Neural crest cell (in vitro differentiated cells): ENCODE measurements around the gene LARP7. TPM values are rescaled to one million over a fixed set of nuclear protein-coding genes. Genes with fewer than 3 reads are reported as not detected.
A peak's percentile ranks its signal among the peaks of the same experiment; 100 is the strongest.

Experiments used
- DNase-seq: peaks from one replicate; pipeline ENCODE4 v3.0.0; 2021; ENCODE audit warnings: low read depth, mixed read lengths, low spot score
- H3K27ac Mint-ChIP-seq: one replicate; pipeline ENCODE4 v1.8.0; 2021; ENCODE audit warnings: mild to moderate bottlenecking, mixed read lengths; ENCODE audit not compliant: unreplicated experiment
- H3K27me3 Mint-ChIP-seq: 2 replicates; pipeline ENCODE4 v1.8.0; 2021; ENCODE audit warnings: low read depth, mild to moderate bottlenecking, mixed read lengths
- H3K36me3 Mint-ChIP-seq: 2 replicates; pipeline ENCODE4 v1.8.0; 2021; ENCODE audit warnings: low read depth, mild to moderate bottlenecking, mixed read lengths
- H3K4me1 Mint-ChIP-seq: 2 replicates; pipeline ENCODE4 v1.8.0; 2021; ENCODE audit warnings: mixed read lengths
- H3K4me3 Mint-ChIP-seq: one replicate; pipeline ENCODE4 v1.8.0; 2021; ENCODE audit warnings: mild to moderate bottlenecking, mixed read lengths
- H3K9me3 Mint-ChIP-seq: 2 replicates; pipeline ENCODE4 v1.8.0; 2021; ENCODE audit warnings: mixed read lengths
- CTCF ChIP-seq: fragments of 200-600 bp; sonication (generic); conservative IDR thresholded peaks from 2 replicates; pipeline ENCODE4 v1.5.0; 2021; ENCODE audit warnings: antibody characterized with exemption, mild to moderate bottlenecking
- microRNA-seq: library from miRNA; unstranded; fragments of <30 nt; microRNA quantifications from one replicate; pipeline ENCODE4, GENCODE V29; 2020
- total RNA-seq: library from RNA; stranded (reverse); gene quantifications from 2 replicates; pipeline ENCODE4 v1.2.1, GENCODE V29; 2021

LARP7 gene
- total RNA-seq, 1 donor from 2014 or later, result 50.0 TPM

- Mint-ChIP-seq H3K36me3 (no peaks in the 10 kb centered on the region), H3K4me3 (peak overlapping the region; percentile 96), H3K9me3 (no peaks in the 10 kb centered on the region), H3K27me3 (peaks cover 70% of the 10 kb centered on the region), H3K27ac (no peak overlapping the region), H3K4me1 (peaks cover 20% of the 10 kb centered on the region)
- TF ChIP-seq CTCF, result no peak
- no peak for DNase-seq
Measured at GRCh38 chr4:112706840-112707207, 69.9 kb downstream of the LARP7 start.

Small RNA genes within 50 kb of the gene (microRNA-seq; reads per million reads assigned to microRNA genes)
- gene MIR302A, result 911 reads per million, percentile 80 among the genes with 10 or more reads in this experiment
- gene MIR302B, result 603 reads per million, percentile 76 among the genes with 10 or more reads in this experiment
- gene MIR302C, result 239 reads per million, percentile 68 among the genes with 10 or more reads in this experiment
- gene MIR302D, result 440 reads per million, percentile 75 among the genes with 10 or more reads in this experiment
- gene MIR367, result not detected

Other genes starting within 250 kb of the LARP7 start
- 4.1 and 4.2 TPM in 2 replicates for gene NEUROG2, start 121.0 kb upstream of the LARP7 start, total RNA-seq
- 36.0 and 38.6 TPM in 2 replicates for gene ZGRF1, start 234 bp upstream of the LARP7 start, total RNA-seq